Measurements from ENCODE around the gene MKLN1.
"Not testable (repeated sequence)": the region's sequence is repeated elsewhere in the genome, so short reads cannot be mapped to it uniquely, and the experiment has no call there.

Gene MKLN1

DNA sequence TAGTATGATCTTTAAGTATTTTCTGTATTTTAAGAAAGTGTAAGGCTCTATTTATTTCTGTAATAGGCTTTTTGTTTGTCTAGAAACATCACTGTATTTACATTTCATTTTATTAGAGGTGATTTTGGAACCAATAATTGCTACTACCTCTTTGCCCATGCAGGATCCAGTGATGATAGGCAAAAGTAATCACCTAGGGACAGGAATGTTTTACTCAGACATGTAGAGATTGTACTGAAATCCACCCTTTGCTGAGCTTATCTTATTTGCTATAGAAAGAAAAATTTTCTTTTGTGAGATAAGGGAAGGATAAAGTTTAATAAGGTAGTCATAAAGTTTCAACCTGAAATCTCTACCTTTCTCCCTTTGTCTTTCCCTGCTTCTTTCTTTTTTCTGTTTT is 73.5 kb downstream of the MKLN1 start:
- DNase-seq (ENCODE audit: low spot score) = no peak

DNA sequence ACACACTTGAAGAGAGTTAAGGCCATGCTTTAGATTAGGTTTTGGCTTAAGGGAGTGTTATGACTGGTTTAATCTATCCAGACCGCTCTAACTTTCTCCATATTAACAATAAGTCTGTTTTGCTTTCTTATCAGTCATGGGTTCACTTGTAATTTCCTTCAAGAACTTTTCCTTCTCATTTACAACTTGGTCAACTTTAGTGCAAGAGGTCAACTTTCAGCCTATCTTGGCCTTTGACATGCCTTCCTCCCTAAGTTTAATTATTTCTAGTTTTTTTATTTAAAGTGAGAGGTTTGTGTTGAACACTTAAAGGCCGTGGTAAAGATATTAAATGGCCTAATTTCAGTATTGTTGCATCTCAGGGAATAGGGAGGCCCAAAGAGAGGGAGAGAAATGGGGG is 75.6 kb downstream of the MKLN1 start:
- no peak for DNase-seq (ENCODE audit: low spot score)

DNA sequence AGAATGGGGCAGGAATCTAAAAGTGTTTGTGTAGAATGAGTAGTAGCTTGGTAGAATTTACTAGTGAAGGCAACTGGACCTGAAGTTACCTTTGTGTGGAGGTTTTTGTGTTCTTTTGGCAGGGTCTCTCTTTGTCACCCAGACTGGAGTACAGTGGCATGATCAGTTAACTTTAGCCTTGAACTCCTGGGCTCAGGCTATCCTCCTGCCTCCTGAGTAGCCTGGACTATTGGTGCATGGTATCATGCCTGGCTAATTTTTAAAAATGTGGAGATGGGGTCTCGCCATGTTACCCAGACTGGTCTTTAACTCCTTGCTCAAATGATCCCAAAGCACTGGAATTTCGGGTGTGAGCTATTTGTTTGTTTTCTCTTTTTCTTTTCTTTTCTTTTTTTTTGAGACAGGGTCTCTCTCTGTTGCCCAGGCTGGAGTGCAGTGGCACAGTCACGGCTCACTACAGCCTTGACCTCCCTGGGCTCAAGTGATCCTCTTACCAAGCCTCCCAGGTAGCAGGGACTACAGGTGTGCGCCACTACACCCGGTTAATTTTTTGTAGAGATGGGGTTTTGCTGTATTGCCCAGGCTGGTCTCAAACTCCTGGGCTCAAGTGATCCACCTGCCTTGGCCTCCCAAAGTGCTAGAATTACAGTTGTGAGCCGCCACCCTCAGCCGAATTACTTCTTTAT is 76.7 kb downstream of the MKLN1 start:
- no peak for DNase-seq (ENCODE audit: low spot score)

GRCh38 chr7:131409129-131409766 is 81.6 kb downstream of the MKLN1 start:
- no peak for DNase-seq (ENCODE audit: low spot score)

DNA sequence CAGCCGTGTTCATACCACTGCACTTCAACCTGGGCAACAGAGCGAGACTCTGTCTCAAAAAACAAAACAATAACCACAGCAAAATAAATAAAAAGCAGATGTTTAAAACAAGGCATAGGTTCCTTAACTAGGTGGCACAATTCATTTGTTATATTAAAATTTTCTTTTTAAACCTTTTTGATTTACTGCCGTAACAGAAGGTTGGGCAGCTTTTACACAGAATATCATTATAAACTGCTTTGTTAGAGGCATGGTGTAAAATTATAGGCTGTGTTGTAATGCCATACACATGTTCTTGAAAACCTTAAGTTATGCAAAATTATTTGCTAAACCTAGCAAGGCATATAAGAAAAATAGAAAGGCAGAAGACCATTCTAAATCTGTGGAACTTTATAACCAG is 84.4 kb downstream of the MKLN1 start:
- DNase-seq (ENCODE audit: low spot score) = no peak

GRCh38 chr7:131413711-131414110 is 86.0 kb downstream of the MKLN1 start:
- no peak for DNase-seq (ENCODE audit: low spot score)

GRCh38 chr7:131424219-131424822 is 96.6 kb downstream of the MKLN1 start:
- peak; percentile 58 for DNase-seq (ENCODE audit: low spot score)

DNA sequence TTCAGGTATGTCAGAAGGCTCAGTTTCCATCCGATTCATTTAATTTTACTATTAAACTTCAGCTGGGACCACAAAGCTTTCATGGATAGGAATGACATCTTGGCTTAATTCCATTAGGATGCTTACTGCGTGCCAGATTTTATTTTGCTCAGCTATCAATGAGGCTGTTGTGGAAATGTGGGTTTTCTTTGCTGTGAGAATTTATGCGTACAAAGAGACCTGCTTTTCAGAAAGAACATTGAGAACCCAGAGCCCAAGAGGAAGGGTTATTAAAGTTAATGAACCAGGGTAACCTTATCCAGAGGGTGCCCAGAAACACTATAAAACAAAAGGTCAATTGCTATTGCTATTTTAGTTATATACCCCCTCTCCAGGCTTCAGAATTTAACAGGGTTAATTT is 98.3 kb downstream of the MKLN1 start:
- peak; percentile 82 for DNase-seq (ENCODE audit: low spot score)

DNA sequence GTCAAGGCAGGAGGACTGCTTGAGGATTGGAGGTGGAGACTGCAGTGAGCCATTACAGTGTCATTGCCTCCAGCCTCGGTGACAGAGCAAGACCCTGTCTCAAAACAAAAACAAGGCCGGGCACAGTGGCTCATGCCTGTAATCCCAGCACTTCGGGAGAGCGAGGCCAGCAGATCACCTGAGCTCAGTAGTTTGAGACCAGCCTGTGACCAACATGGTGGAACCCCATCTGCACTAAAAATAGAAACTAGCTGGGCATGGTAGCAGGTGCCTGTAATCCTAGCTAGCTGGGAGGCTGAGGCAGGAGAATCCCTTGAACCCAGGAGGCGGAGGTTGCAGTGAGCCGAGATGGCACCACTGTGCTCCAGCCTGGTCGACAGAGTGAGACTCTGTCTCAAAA is 103.2 kb downstream of the MKLN1 start:
- DNase-seq (ENCODE audit: low spot score) = not testable (repeated sequence)

DNA sequence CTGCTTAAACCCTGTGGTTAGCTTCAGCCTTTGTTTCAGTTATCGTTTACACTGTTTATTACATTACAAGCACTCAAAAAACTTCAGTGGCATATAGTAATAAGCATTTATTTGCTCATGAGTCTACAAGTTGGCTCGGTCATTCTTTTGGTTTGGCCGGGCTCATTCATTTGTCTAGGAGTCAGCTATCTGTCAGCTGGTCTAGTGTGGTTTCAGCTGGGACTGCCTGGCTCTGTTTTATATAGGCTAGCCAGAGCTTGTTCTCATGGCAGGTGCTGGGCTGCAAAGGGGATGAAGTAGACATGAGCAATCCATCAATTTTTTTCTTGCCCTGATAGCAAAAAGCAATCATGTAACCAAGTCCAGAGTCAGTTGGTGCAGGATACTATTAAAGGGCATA is 103.6 kb downstream of the MKLN1 start:
- peak; percentile 85 for DNase-seq (ENCODE audit: low spot score)

- DNase-seq (ENCODE audit: low spot score) = peak; percentile 34
Observed at GRCh38 chr7:131431756-131432155, 104.1 kb downstream of the MKLN1 start.

GRCh38 chr7:131436384-131436783 is 108.7 kb downstream of the MKLN1 start:
- DNase-seq (ENCODE audit: low spot score) = no peak

- DNase-seq (ENCODE audit: low spot score) = no peak
Observed at GRCh38 chr7:131438969-131439368, 111.3 kb downstream of the MKLN1 start.

DNA sequence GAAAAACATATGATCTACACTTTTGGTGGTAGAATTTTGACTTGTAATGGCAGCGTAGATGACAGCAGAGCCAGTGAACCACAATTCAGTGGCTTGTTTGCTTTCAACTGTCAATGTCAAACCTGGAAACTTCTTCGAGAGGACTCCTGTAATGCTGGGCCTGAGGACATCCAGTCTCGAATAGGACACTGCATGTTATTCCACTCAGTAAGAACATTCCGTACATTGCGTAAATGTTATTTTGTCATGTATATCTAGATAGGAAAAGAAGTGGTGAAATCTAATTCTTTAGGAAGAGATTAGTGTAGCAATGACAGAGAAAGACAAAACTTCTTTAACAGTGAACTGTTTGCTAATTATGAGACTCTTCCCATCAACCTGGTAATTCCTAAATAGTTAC is 115.8 kb downstream of the MKLN1 start:
- DNase-seq (ENCODE audit: low spot score) = no peak

DNA sequence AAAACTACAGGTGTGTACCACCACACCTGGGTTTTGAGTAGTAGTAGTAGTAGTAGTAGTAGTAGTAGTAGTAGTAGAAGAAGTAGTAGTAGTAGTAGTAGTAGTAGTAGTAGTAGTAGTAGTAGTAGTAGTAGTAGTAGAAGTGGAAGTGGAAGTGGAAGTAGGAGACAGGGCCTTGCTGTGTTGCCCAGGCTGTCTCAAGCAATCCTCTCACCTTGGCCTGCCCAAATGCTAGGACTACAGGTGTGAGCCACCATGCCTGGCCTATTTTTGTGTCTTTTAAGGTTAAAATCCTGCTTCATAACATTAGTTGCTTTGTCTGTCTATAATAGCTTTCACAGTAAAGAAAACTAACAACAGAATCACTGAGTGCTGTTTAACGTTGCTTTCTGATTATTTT is 117.0 kb downstream of the MKLN1 start:
- DNase-seq (ENCODE audit: low spot score) = no peak

- DNase-seq (ENCODE audit: low spot score) = no peak
Observed at GRCh38 chr7:131449373-131449902, 121.8 kb downstream of the MKLN1 start.

- no peak for DNase-seq (ENCODE audit: low spot score)
Observed at GRCh38 chr7:131454498-131454897, 126.8 kb downstream of the MKLN1 start.

- no peak for DNase-seq (ENCODE audit: low spot score)
Observed at GRCh38 chr7:131455001-131455400, 127.3 kb downstream of the MKLN1 start.

DNA sequence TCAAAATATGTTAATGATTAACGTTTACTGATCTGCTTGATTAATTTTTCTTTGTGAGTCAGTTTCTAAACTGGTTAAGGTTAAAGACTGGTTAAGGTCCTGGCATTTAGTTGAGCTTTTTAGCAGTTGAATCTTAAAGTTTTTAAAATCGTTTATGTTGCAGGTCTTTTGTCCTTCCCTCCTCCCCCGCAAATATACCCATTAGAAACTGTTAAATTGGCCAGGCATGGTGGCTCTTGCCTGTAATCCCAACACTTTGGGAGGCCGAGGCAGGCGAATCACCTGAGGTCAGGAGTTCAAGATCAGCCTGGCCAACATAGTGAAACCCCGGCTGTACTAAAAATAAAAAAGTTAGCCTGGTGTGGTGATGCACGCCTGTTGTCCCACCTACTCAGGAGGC is 127.9 kb downstream of the MKLN1 start:
- DNase-seq (ENCODE audit: low spot score) = no peak

GRCh38 chr7:131456338-131456737 is 128.7 kb downstream of the MKLN1 start:
- no peak for DNase-seq (ENCODE audit: low spot score)

GRCh38 chr7:131459256-131459655 is 131.6 kb downstream of the MKLN1 start:
- no peak for DNase-seq (ENCODE audit: low spot score)

GRCh38 chr7:131462059-131462458 is 134.4 kb downstream of the MKLN1 start:
- DNase-seq (ENCODE audit: low spot score) = no peak

- DNase-seq (ENCODE audit: low spot score) = not testable (repeated sequence)
Observed at GRCh38 chr7:131462715-131463114, 135.0 kb downstream of the MKLN1 start.

Data from putamen (tissue), 1 donor.